T-helper 2 cell (primary cell): ENCODE measurements around the gene MON2.
"Not testable (repeated sequence)": the region's sequence is repeated elsewhere in the genome, so short reads cannot be mapped to it uniquely, and the experiment has no call there.

Experiments
- DNase-seq, 5 experiments: peaks; one replicate each; pipeline versions ENCODE4 v3.0.0 to v3.0.0-alpha.2; 2012 to 2022
- total RNA-seq, 2 donors: gene quantifications; one replicate each; lab custom pipeline; 2026; lab: John Stamatoyannopoulos, UW

MON2 gene
- total RNA-seq: 100 to 122 reads per million in 2 donors

- peak; percentile 77 to 92 (median 83) for DNase-seq
Observed at GRCh38 chr12:62466594-62467491, at the start of gene MON2. TSS of gene MON2 (plus strand) at chr12:62466826. CDS start at chr12:62467208, 382 bp downstream.

- DNase-seq: no peak
Observed at GRCh38 chr12:62426089-62426488, 40.5 kb upstream of the MON2 start.

- DNase-seq: no peak
Observed at GRCh38 chr12:62429457-62429856, 37.2 kb upstream of the MON2 start.

GRCh38 chr12:62434494-62435302, 31.9 kb upstream of the MON2 start:
- peak in 1 of 5 experiments; percentile 5 for DNase-seq

GRCh38 chr12:62435303-62436163, 31.1 kb upstream of the MON2 start:
- peak in 3 of 5 experiments; percentile 3 to 64 (median 8) for DNase-seq

- DNase-seq: no peak
Observed at GRCh38 chr12:62436164-62436503, 30.5 kb upstream of the MON2 start.

- DNase-seq: peak in 2 of 5 experiments; percentile 14 to 43
Observed at GRCh38 chr12:62438098-62438692, 28.4 kb upstream of the MON2 start.

- DNase-seq: no peak
Observed at GRCh38 chr12:62446754-62447452, 19.7 kb upstream of the MON2 start.

GRCh38 chr12:62448436-62448835, 18.2 kb upstream of the MON2 start:
- DNase-seq: no peak

- not testable (repeated sequence) for DNase-seq
Observed at GRCh38 chr12:62455429-62455828, 11.2 kb upstream of the MON2 start.

- DNase-seq: no peak
Observed at GRCh38 chr12:62458626-62459025, 8.0 kb upstream of the MON2 start.

- no peak for DNase-seq
Observed at GRCh38 chr12:62459976-62460375, 6.7 kb upstream of the MON2 start.

GRCh38 chr12:62461171-62461837, 5.3 kb upstream of the MON2 start:
- not testable (repeated sequence) for DNase-seq

GRCh38 chr12:62463252-62463651, 3.4 kb upstream of the MON2 start:
- not testable (repeated sequence) for DNase-seq

GRCh38 chr12:62466018-62466593, 520 bp upstream of the MON2 start:
- peak in 1 of 5 experiments; percentile 27 for DNase-seq

- no peak for DNase-seq
Observed at GRCh38 chr12:62468397-62468796, 1.8 kb downstream of the MON2 start.

- no peak for DNase-seq
Observed at GRCh38 chr12:62468935-62469334, 2.3 kb downstream of the MON2 start.

GRCh38 chr12:62469704-62470103, 3.1 kb downstream of the MON2 start:
- no peak for DNase-seq

- no peak for DNase-seq
Observed at GRCh38 chr12:62471734-62472133, 5.1 kb downstream of the MON2 start.

- no peak for DNase-seq
Observed at GRCh38 chr12:62472472-62472871, 5.8 kb downstream of the MON2 start.
